Gastroesophageal sphincter (tissue), 3 donors: ENCODE data around the gene SDS.

ENCODE experiments used
- POLR2A ChIP-seq, 2 donors: fragments of 450-650 bp; IDR thresholded peaks; one replicate each; pipeline ENCODE4 v1.6.1; 2017; ENCODE audit warnings: antibody characterized with exemption in 2 of 2, mild to moderate bottlenecking in 2 of 2, moderate library complexity in 1 of 2
- POLR2AphosphoS5 ChIP-seq: sonication (generic); formaldehyde crosslinking; IDR thresholded peaks from one replicate; pipeline ENCODE4 v1.6.1; 2017; ENCODE audit warnings: antibody characterized with exemption
- TF ChIP-seq, protein P1 (sequence below), 4 experiments: fragments of 200-600 bp in 2 of 4; fragments of 450-650 bp in 2 of 4; sonication (generic) in 1 of 4; IDR thresholded peaks; one replicate each; pipeline ENCODE4 v1.5.1; 2017 to 2019; ENCODE audit warnings: antibody characterized with exemption in 4 of 4, mild to moderate bottlenecking in 2 of 4, moderate library complexity in 2 of 4

GRCh38 chr12:113378291-113378690, 25.4 kb downstream of the SDS start:
- TF ChIP-seq, protein P1, sequence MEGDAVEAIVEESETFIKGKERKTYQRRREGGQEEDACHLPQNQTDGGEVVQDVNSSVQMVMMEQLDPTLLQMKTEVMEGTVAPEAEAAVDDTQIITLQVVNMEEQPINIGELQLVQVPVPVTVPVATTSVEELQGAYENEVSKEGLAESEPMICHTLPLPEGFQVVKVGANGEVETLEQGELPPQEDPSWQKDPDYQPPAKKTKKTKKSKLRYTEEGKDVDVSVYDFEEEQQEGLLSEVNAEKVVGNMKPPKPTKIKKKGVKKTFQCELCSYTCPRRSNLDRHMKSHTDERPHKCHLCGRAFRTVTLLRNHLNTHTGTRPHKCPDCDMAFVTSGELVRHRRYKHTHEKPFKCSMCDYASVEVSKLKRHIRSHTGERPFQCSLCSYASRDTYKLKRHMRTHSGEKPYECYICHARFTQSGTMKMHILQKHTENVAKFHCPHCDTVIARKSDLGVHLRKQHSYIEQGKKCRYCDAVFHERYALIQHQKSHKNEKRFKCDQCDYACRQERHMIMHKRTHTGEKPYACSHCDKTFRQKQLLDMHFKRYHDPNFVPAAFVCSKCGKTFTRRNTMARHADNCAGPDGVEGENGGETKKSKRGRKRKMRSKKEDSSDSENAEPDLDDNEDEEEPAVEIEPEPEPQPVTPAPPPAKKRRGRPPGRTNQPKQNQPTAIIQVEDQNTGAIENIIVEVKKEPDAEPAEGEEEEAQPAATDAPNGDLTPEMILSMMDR (IDR thresholded peaks at IDR 0.05) = no peak
- no peak for TF ChIP-seq POLR2AphosphoS5
- no peak for TF ChIP-seq POLR2A (IDR thresholded peaks at IDR 0.05)
